GM10847 (cell line): ENCODE measurements around the gene RGS17.

ENCODE experiments used
- POLR2A ChIP-seq: IDR thresholded peaks from 2 replicates; pipeline ENCODE4 v1.6.1; 2011; ENCODE audit not compliant: insufficient read length; ENCODE audit errors: extremely low read depth

RGS17 gene

GRCh38 chr6:153092082-153093013 is 38.7 kb downstream of the RGS17 start:
- TF ChIP-seq POLR2A = no peak

GRCh38 chr6:153090241-153090930 is 40.7 kb downstream of the RGS17 start:
- TF ChIP-seq POLR2A = no peak

GRCh38 chr6:153088796-153089195 is 42.3 kb downstream of the RGS17 start:
- TF ChIP-seq POLR2A = no peak

- no peak for TF ChIP-seq POLR2A
Measured at GRCh38 chr6:153087436-153087835, 43.6 kb downstream of the RGS17 start.

- no peak for TF ChIP-seq POLR2A
Measured at GRCh38 chr6:153086225-153086990, 44.7 kb downstream of the RGS17 start.

- no peak for TF ChIP-seq POLR2A
Measured at GRCh38 chr6:153085239-153085638, 45.8 kb downstream of the RGS17 start.

- no peak for TF ChIP-seq POLR2A
Measured at GRCh38 chr6:153084393-153084792, 46.7 kb downstream of the RGS17 start.

GRCh38 chr6:153083869-153084268 is 47.2 kb downstream of the RGS17 start:
- no peak for TF ChIP-seq POLR2A

GRCh38 chr6:153081914-153082313 is 49.2 kb downstream of the RGS17 start:
- no peak for TF ChIP-seq POLR2A

- no peak for TF ChIP-seq POLR2A
Measured at GRCh38 chr6:153076431-153076830, 54.7 kb downstream of the RGS17 start.

- no peak for TF ChIP-seq POLR2A
Measured at GRCh38 chr6:153074761-153075160, 56.3 kb downstream of the RGS17 start.

- TF ChIP-seq POLR2A = no peak
Measured at GRCh38 chr6:153073841-153074240, 57.2 kb downstream of the RGS17 start.

GRCh38 chr6:153070756-153071155 is 60.3 kb downstream of the RGS17 start:
- no peak for TF ChIP-seq POLR2A

GRCh38 chr6:153069897-153070296 is 61.2 kb downstream of the RGS17 start:
- no peak for TF ChIP-seq POLR2A

GRCh38 chr6:153065222-153065621 is 65.9 kb downstream of the RGS17 start:
- no peak for TF ChIP-seq POLR2A
